Astrocyte of the hippocampus (primary cell): Measurements from ENCODE around the gene ARHGEF26.

ENCODE experiments used
- DNase-seq: peaks from one replicate; pipeline ENCODE4 v3.0.0; 2011; ENCODE audit warnings: low read depth, low spot score

ARHGEF26 gene

GRCh38 chr3:154252759-154253638 is 131.8 kb downstream of the ARHGEF26 start:
- DNase-seq, result peak; percentile 95

- no peak for DNase-seq
Observed at GRCh38 chr3:154254527-154254926, 133.3 kb downstream of the ARHGEF26 start.

- DNase-seq, result no peak
Observed at GRCh38 chr3:154273381-154273780, 152.2 kb downstream of the ARHGEF26 start.

GRCh38 chr3:154274348-154274747 is 153.2 kb downstream of the ARHGEF26 start:
- DNase-seq, result no peak

GRCh38 chr3:154275292-154275691 is 154.1 kb downstream of the ARHGEF26 start:
- DNase-seq, result no peak

- no peak for DNase-seq
Observed at GRCh38 chr3:154275965-154276364, 154.8 kb downstream of the ARHGEF26 start.

GRCh38 chr3:154280161-154280560 is 159.0 kb downstream of the ARHGEF26 start:
- no peak for DNase-seq

- DNase-seq, result no peak
Observed at GRCh38 chr3:154285221-154285620, 164.0 kb downstream of the ARHGEF26 start.

- DNase-seq, result no peak
Observed at GRCh38 chr3:154290187-154290586, 169.0 kb downstream of the ARHGEF26 start.

- no peak for DNase-seq
Observed at GRCh38 chr3:154294016-154294415, 172.8 kb downstream of the ARHGEF26 start.

- DNase-seq, result no peak
Observed at GRCh38 chr3:154301561-154301960, 180.4 kb downstream of the ARHGEF26 start.

- peak; percentile 14 for DNase-seq
Observed at GRCh38 chr3:154304116-154304786, 183.1 kb downstream of the ARHGEF26 start.

- DNase-seq, result no peak
Observed at GRCh38 chr3:154304936-154305335, 183.7 kb downstream of the ARHGEF26 start.

- DNase-seq, result no peak
Observed at GRCh38 chr3:154307363-154307762, 186.2 kb downstream of the ARHGEF26 start.
